ENCODE measurements around the gene PHF20. TPM values are rescaled to one million over a fixed set of nuclear protein-coding genes. Genes with fewer than 3 reads are reported as not detected.

Gene PHF20
- total RNA-seq, 1 donor: 30.9 TPM

- no peak for DNase-seq (ENCODE audit: low read depth)
- H3K4me3 ChIP-seq (ENCODE audit: low read depth, low read length): no peak overlapping the region
- TF ChIP-seq CTCF (IDR thresholded peaks at IDR 0.05; ENCODE audit: insufficient read depth, low read length): no peak
Measured at GRCh38 chr20:35920523-35920922, 148.7 kb downstream of the PHF20 start.

- TF ChIP-seq CTCF (IDR thresholded peaks at IDR 0.05; ENCODE audit: insufficient read depth, low read length): no peak
- no peak overlapping the region for H3K4me3 ChIP-seq (ENCODE audit: low read depth, low read length)
- no peak for DNase-seq (ENCODE audit: low read depth)
Measured at GRCh38 chr20:35929301-35929700, 157.5 kb downstream of the PHF20 start.

GRCh38 chr20:35934050-35934449 lies 162.2 kb downstream of the PHF20 start:
- no peak for TF ChIP-seq CTCF (IDR thresholded peaks at IDR 0.05; ENCODE audit: insufficient read depth, low read length)

DNA sequence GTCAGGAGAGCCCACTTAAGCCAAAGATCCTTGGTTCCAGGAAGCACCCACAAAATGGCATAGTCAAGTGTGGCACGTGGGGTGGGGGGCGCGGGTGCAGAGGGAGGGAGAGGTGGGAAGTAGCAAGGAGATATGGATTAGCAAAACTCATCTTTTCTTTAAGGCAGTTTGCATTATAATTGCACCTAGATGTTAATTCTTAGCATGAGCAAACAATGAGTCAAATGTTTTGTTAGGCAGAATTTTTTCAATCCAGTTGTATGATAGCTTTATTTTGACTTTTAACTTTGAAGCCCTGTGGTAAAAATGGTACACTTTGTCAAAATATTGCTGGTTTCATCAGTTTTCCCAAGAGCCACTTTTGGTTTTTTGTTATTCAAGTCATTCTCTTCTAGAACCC lies 167.4 kb downstream of the PHF20 start:
- H3K4me3 ChIP-seq (ENCODE audit: low read depth, low read length): no peak overlapping the region
- no peak for TF ChIP-seq CTCF (IDR thresholded peaks at IDR 0.05; ENCODE audit: insufficient read depth, low read length)
- DNase-seq (ENCODE audit: low read depth): no peak

More at GRCh38 chr20:35934050-35934449, 162.2 kb downstream of the PHF20 start:
- DNase-seq (ENCODE audit: low read depth): no peak
- H3K4me3 ChIP-seq (ENCODE audit: low read depth, low read length): no peak overlapping the region

DNA sequence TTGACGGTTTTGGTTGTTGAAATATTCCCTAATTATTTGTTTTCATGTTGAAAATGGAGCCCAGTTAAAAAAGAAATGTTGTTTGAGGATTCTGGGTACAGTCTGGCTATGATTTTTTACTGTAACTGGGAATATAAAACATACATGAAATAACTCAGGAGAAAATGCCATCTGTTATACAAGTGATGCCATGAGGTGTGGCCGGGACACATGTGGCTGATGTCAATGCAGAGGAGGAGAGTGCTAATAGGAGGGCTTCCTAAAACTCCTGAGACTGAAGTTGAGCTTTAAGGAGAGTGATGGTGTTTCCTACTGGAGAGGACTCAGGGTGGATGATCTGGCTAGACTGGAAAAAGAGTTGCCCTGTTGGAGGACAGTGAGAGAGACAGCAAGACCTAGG lies 169.8 kb downstream of the PHF20 start:
- no peak overlapping the region for H3K4me3 ChIP-seq (ENCODE audit: low read depth, low read length)
- no peak for DNase-seq (ENCODE audit: low read depth)
- no peak for TF ChIP-seq CTCF (IDR thresholded peaks at IDR 0.05; ENCODE audit: insufficient read depth, low read length)

GRCh38 chr20:35942243-35942642 lies 170.4 kb downstream of the PHF20 start:
- no peak overlapping the region for H3K4me3 ChIP-seq (ENCODE audit: low read depth, low read length)
- no peak for DNase-seq (ENCODE audit: low read depth)
- TF ChIP-seq CTCF (IDR thresholded peaks at IDR 0.05; ENCODE audit: insufficient read depth, low read length): no peak

GRCh38 chr20:35947489-35947888 lies 175.7 kb downstream of the PHF20 start:
- TF ChIP-seq CTCF (IDR thresholded peaks at IDR 0.05; ENCODE audit: insufficient read depth, low read length): peak; percentile 23
- peak; percentile 6 for DNase-seq (ENCODE audit: low read depth)

More at GRCh38 chr20:35947489-35947888, 175.7 kb downstream of the PHF20 start:
- no peak overlapping the region for H3K4me3 ChIP-seq (ENCODE audit: low read depth, low read length)
